ENCODE data around the gene KLF4. TPM values are rescaled to one million over a fixed set of nuclear protein-coding genes. Genes with fewer than 3 reads are reported as not detected.

KLF4 gene
- total RNA-seq, 1 experiment from 2014 or later, result 5.2 TPM

DNA sequence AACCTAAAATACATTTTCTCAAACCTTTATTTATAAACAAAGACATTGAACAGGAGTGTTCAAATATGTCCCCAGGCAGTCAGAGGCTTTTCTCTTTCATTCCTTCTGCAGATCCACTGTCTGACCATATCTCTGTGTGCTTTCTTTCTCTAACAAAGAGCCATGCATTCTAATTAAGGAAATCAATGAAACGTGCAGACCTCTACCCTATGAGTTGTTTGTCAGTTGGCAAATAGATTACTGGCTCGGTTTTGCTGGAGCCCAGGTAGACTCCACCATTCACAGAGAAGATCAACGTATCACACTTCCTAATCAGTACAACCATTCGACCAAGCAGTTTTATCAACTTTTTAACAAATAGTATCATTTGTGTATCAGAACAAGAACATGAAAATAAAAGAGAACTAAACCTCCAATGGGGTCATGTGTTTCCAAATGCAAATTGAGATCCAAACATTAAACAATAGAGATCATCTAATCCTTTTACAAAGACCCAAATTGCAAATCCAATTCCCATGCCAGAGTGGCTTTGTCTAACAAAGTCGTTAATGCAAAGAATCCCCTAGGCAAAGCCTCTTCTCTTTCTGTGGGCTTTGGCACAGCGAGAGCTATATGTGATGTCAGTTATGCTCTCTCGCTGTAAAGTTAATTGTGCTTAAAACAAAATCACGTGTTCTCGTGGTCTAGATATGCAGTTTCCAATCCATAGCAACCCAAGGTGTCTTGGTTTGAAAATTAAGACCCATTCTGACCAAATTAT lies 16.8 kb downstream of the KLF4 start:
- ATAC-seq (no peak), DNase-seq (ENCODE audit: low read depth, low spot score) (no peak)
- no TSS peak for BruUV-seq (replicated peaks)
- no peaks in the 10 kb centered on the region for H3K36me3 ChIP-seq (ENCODE audit: control insufficient read depth, insufficient read depth, low read length)
- in situ Hi-C loops (cut with HindIII; ENCODE audit: low pct_unique_long_range_greater_than_20kb, low sequenced_read_pairs) (no loop called here), intact Hi-C loops (cut with micrococcal nuclease; ENCODE audit: unreplicated experiment) (no loop called here)
- H3K27ac ChIP-seq (ENCODE audit: low read length), result no peak overlapping the region
- TF ChIP-seq, protein P1, sequence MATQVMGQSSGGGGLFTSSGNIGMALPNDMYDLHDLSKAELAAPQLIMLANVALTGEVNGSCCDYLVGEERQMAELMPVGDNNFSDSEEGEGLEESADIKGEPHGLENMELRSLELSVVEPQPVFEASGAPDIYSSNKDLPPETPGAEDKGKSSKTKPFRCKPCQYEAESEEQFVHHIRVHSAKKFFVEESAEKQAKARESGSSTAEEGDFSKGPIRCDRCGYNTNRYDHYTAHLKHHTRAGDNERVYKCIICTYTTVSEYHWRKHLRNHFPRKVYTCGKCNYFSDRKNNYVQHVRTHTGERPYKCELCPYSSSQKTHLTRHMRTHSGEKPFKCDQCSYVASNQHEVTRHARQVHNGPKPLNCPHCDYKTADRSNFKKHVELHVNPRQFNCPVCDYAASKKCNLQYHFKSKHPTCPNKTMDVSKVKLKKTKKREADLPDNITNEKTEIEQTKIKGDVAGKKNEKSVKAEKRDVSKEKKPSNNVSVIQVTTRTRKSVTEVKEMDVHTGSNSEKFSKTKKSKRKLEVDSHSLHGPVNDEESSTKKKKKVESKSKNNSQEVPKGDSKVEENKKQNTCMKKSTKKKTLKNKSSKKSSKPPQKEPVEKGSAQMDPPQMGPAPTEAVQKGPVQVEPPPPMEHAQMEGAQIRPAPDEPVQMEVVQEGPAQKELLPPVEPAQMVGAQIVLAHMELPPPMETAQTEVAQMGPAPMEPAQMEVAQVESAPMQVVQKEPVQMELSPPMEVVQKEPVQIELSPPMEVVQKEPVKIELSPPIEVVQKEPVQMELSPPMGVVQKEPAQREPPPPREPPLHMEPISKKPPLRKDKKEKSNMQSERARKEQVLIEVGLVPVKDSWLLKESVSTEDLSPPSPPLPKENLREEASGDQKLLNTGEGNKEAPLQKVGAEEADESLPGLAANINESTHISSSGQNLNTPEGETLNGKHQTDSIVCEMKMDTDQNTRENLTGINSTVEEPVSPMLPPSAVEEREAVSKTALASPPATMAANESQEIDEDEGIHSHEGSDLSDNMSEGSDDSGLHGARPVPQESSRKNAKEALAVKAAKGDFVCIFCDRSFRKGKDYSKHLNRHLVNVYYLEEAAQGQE (IDR thresholded peaks at IDR 0.05; ENCODE audit: insufficient read depth in 1 of 2, low read depth in 2 of 2, low read length in 1 of 2), result no peak
- TF ChIP-seq, protein P2, sequence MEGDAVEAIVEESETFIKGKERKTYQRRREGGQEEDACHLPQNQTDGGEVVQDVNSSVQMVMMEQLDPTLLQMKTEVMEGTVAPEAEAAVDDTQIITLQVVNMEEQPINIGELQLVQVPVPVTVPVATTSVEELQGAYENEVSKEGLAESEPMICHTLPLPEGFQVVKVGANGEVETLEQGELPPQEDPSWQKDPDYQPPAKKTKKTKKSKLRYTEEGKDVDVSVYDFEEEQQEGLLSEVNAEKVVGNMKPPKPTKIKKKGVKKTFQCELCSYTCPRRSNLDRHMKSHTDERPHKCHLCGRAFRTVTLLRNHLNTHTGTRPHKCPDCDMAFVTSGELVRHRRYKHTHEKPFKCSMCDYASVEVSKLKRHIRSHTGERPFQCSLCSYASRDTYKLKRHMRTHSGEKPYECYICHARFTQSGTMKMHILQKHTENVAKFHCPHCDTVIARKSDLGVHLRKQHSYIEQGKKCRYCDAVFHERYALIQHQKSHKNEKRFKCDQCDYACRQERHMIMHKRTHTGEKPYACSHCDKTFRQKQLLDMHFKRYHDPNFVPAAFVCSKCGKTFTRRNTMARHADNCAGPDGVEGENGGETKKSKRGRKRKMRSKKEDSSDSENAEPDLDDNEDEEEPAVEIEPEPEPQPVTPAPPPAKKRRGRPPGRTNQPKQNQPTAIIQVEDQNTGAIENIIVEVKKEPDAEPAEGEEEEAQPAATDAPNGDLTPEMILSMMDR (IDR thresholded peaks at IDR 0.05), result no peak
- TF ChIP-seq SIN3A (IDR thresholded peaks at IDR 0.05; ENCODE audit: borderline replicate concordance, insufficient read depth, low read depth, low read length) (no peak), TCF7L2 (IDR thresholded peaks at IDR 0.05; ENCODE audit: low read depth, low read length) (no peak), POLR2AphosphoS5 (IDR thresholded peaks at IDR 0.05; ENCODE audit: low read depth, low read length) (no peak)
- ChIA-PET POLR2A (no interaction called here), CTCF (interaction anchor here (0.6 kb wide), 1 partner anchor 121 kb away, joined by 3 read pairs; no protein-coding TSS in a partner anchor)
- H3K27me3 ChIP-seq (ENCODE audit: control insufficient read depth, insufficient read depth, low read length), result no peaks in the 10 kb centered on the region
- no peaks in the 10 kb centered on the region for H3K9me3 ChIP-seq (ENCODE audit: control insufficient read depth, insufficient read depth, low read depth, low read length)
- no peak overlapping the region for H3K4me3 ChIP-seq (ENCODE audit: low read depth in 2 of 2, low read length in 2 of 2)
- H3K4me1 ChIP-seq (ENCODE audit: control insufficient read depth, insufficient read depth, low read length), result no peaks in the 10 kb centered on the region

DNA sequence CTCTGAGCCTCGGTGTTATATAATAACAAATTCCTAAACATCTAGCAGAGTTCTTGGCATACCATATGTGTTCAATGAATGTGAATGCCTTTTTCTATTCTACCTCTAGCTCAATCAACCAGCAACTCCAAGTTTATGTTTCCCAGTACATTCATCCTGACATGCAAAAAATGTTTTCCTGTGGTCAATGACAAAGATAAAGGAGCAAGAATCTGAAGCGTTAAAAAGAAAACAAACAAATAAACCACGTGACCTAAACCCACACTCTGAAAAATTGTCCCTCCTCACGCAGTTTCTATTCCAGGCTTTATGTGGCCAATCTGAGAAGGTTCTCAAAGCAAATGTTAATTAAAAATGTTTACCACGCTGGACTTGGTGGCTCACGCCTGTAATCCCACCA lies 18.0 kb downstream of the KLF4 start:
- DNase-seq (ENCODE audit: low read depth, low spot score), result no peak
- CTCF ChIA-PET, result no interaction called here
- Histone ChIP-seq H3K27me3 (ENCODE audit: control insufficient read depth, insufficient read depth, low read length) (no peaks in the 10 kb centered on the region), H3K4me1 (ENCODE audit: control insufficient read depth, insufficient read depth, low read length) (no peaks in the 10 kb centered on the region), H3K4me3 (ENCODE audit: low read depth in 2 of 2, low read length in 2 of 2) (no peak overlapping the region), H3K9me3 (ENCODE audit: control insufficient read depth, insufficient read depth, low read depth, low read length) (no peaks in the 10 kb centered on the region), H3K27ac (ENCODE audit: low read length) (no peak overlapping the region), H3K36me3 (ENCODE audit: control insufficient read depth, insufficient read depth, low read length) (no peaks in the 10 kb centered on the region)
- TF ChIP-seq, protein P1 (IDR thresholded peaks at IDR 0.05; ENCODE audit: insufficient read depth in 1 of 2, low read depth in 2 of 2, low read length in 1 of 2), result no peak
- no peak for TF ChIP-seq POLR2AphosphoS5 (IDR thresholded peaks at IDR 0.05; ENCODE audit: low read depth, low read length)
- TF ChIP-seq TCF7L2 (IDR thresholded peaks at IDR 0.05; ENCODE audit: low read depth, low read length), result no peak
- TF ChIP-seq SIN3A (IDR thresholded peaks at IDR 0.05; ENCODE audit: borderline replicate concordance, insufficient read depth, low read depth, low read length), result no peak
- TF ChIP-seq, protein P2 (IDR thresholded peaks at IDR 0.05), result no peak
- in situ Hi-C loops (cut with HindIII; ENCODE audit: low pct_unique_long_range_greater_than_20kb, low sequenced_read_pairs), result no loop called here
- POLR2A ChIA-PET, result no interaction called here
- intact Hi-C loops (cut with micrococcal nuclease; ENCODE audit: unreplicated experiment), result no loop called here
- no TSS peak for BruUV-seq (replicated peaks)
- ATAC-seq, result no peak

All from Panc1 (cell line).